Stimulated activated CD4-positive, alpha-beta T cell treated with anti-CD3 and anti-CD28 coated beads, Interleukin-1b, Interleukin-23, amount 100 ng/mL, for 1 hour (primary cell): ENCODE results near the gene LNP1.
"Not testable (repeated sequence)": the region's sequence is repeated elsewhere in the genome, so short reads cannot be mapped to it uniquely, and the experiment has no call there.

ENCODE experiments used
- DNase-seq, 2 donors: peaks; one replicate each; pipeline ENCODE4 v3.0.0-alpha.2; 2020; ENCODE audit warnings: low read depth in 2 of 2

LNP1 gene

GRCh38 chr3:100478521-100478920 lies 77.2 kb downstream of the LNP1 start:
- DNase-seq, result not testable (repeated sequence)

GRCh38 chr3:100480081-100480480 lies 78.7 kb downstream of the LNP1 start:
- no peak for DNase-seq

- DNase-seq, result no peak
Observed at GRCh38 chr3:100482176-100482575, 80.8 kb downstream of the LNP1 start.

GRCh38 chr3:100483529-100483928 lies 82.2 kb downstream of the LNP1 start:
- DNase-seq, result no peak

GRCh38 chr3:100486808-100487207 lies 85.5 kb downstream of the LNP1 start:
- no peak for DNase-seq

- DNase-seq, result no peak
Observed at GRCh38 chr3:100489118-100489517, 87.8 kb downstream of the LNP1 start.

- DNase-seq, result peak; percentile 4 to 67
Observed at GRCh38 chr3:100492059-100493006, 91.0 kb downstream of the LNP1 start, which contains the start of gene TMEM45A. Gene TMEM45A, plus strand, starts transcription at chr3:100492619. Its CDS starts 62,593 bp downstream, at chr3:100555212.

- DNase-seq, result no peak
Observed at GRCh38 chr3:100496711-100497261, 95.4 kb downstream of the LNP1 start.

- no peak for DNase-seq
Observed at GRCh38 chr3:100499651-100500050, 98.3 kb downstream of the LNP1 start.

GRCh38 chr3:100500320-100500880 lies 99.1 kb downstream of the LNP1 start:
- DNase-seq, result no peak

- DNase-seq, result no peak
Observed at GRCh38 chr3:100503448-100503847, 102.1 kb downstream of the LNP1 start.
